Measurements from ENCODE around the gene LSMEM2.

DNA sequence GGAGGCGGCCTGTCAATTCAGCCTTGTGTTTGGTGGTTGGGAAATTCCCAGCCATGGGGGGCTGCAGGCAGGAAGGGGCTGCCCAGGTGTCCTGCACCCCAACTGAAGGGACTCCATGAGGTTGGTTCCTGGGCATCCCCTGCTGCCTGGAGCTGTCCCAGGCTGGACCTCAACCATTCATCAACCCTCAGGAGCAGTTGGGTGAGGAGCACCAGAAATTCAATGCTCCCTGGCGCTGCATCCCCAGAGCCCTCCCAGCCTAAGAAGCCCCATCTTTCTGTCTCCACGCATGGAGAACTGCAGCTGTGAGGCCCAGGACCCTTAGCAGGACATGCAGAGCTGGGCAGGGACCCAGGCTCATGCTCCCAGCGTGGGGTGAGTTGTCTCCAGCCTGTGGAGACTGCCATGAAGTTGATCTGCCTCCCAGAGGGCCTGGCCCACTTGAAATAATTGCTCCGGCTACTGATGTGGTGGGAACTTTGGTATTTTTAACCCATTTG, 17.9 kb upstream of the LSMEM2 start:
- TF ChIP-seq, protein P1, sequence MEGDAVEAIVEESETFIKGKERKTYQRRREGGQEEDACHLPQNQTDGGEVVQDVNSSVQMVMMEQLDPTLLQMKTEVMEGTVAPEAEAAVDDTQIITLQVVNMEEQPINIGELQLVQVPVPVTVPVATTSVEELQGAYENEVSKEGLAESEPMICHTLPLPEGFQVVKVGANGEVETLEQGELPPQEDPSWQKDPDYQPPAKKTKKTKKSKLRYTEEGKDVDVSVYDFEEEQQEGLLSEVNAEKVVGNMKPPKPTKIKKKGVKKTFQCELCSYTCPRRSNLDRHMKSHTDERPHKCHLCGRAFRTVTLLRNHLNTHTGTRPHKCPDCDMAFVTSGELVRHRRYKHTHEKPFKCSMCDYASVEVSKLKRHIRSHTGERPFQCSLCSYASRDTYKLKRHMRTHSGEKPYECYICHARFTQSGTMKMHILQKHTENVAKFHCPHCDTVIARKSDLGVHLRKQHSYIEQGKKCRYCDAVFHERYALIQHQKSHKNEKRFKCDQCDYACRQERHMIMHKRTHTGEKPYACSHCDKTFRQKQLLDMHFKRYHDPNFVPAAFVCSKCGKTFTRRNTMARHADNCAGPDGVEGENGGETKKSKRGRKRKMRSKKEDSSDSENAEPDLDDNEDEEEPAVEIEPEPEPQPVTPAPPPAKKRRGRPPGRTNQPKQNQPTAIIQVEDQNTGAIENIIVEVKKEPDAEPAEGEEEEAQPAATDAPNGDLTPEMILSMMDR (IDR thresholded peaks at IDR 0.05): no peak
- TF ChIP-seq, protein P2, sequence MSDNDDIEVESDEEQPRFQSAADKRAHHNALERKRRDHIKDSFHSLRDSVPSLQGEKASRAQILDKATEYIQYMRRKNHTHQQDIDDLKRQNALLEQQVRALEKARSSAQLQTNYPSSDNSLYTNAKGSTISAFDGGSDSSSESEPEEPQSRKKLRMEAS (IDR thresholded peaks at IDR 0.05): no peak
- TF ChIP-seq HDAC2 (IDR thresholded peaks at IDR 0.05) (no peak), EP300 (IDR thresholded peaks at IDR 0.05) (no peak), CHD4 (IDR thresholded peaks at IDR 0.05; ENCODE audit: borderline replicate concordance) (no peak), RARB (CRISPR knock-in tag; IDR thresholded peaks at IDR 0.05) (no peak), CHD2 (IDR thresholded peaks at IDR 0.05; ENCODE audit: low read length, partially characterized antibody) (no peak), RAD21 (conservative IDR thresholded peaks at IDR 0.05 in 1 of 2, IDR thresholded peaks at IDR 0.05 in 1 of 2) (no peak), MYC (IDR thresholded peaks at IDR 0.05; ENCODE audit: borderline replicate concordance, low read length) (no peak), FOXS1 (CRISPR knock-in tag; IDR thresholded peaks at IDR 0.05) (no peak), SMC3 (IDR thresholded peaks at IDR 0.05) (no peak), POLR2A (IDR thresholded peaks at IDR 0.05; ENCODE audit: low read length) (no peak)
- TF ChIP-seq, protein P3, sequence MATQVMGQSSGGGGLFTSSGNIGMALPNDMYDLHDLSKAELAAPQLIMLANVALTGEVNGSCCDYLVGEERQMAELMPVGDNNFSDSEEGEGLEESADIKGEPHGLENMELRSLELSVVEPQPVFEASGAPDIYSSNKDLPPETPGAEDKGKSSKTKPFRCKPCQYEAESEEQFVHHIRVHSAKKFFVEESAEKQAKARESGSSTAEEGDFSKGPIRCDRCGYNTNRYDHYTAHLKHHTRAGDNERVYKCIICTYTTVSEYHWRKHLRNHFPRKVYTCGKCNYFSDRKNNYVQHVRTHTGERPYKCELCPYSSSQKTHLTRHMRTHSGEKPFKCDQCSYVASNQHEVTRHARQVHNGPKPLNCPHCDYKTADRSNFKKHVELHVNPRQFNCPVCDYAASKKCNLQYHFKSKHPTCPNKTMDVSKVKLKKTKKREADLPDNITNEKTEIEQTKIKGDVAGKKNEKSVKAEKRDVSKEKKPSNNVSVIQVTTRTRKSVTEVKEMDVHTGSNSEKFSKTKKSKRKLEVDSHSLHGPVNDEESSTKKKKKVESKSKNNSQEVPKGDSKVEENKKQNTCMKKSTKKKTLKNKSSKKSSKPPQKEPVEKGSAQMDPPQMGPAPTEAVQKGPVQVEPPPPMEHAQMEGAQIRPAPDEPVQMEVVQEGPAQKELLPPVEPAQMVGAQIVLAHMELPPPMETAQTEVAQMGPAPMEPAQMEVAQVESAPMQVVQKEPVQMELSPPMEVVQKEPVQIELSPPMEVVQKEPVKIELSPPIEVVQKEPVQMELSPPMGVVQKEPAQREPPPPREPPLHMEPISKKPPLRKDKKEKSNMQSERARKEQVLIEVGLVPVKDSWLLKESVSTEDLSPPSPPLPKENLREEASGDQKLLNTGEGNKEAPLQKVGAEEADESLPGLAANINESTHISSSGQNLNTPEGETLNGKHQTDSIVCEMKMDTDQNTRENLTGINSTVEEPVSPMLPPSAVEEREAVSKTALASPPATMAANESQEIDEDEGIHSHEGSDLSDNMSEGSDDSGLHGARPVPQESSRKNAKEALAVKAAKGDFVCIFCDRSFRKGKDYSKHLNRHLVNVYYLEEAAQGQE (IDR thresholded peaks at IDR 0.05): no peak

Data from A549 (cell line).